Stimulated activated CD8-positive, alpha-beta memory T cell treated with anti-CD3 and anti-CD28 coated beads, Interleukin-15, amount 100 ng/mL, for 24 hours (primary cell): ENCODE results near the gene KRTAP5-4.
A peak's percentile ranks its signal among the peaks of the same experiment; 100 is the strongest.
"Not testable (repeated sequence)": the region's sequence is repeated elsewhere in the genome, so short reads cannot be mapped to it uniquely, and the experiment has no call there.

ENCODE experiments used
- DNase-seq: peaks from one replicate; pipeline ENCODE4 v3.0.0-alpha.2; 2020; ENCODE audit warnings: low read depth

KRTAP5-4 gene

GRCh38 chr11:1637628-1638027 is 15.7 kb upstream of the KRTAP5-4 start:
- DNase-seq, result no peak

- no peak for DNase-seq
These were observed 14.5 kb upstream of the KRTAP5-4 start for GRCh38 chr11:1636291-1636950.

- no peak for DNase-seq
These were observed 11.9 kb upstream of the KRTAP5-4 start for GRCh38 chr11:1633864-1634263.

GRCh38 chr11:1632053-1632714 is 10.2 kb upstream of the KRTAP5-4 start:
- DNase-seq, result no peak

GRCh38 chr11:1631066-1631568 is 9.2 kb upstream of the KRTAP5-4 start:
- DNase-seq, result no peak

- DNase-seq, result no peak
These were observed 8.3 kb upstream of the KRTAP5-4 start for GRCh38 chr11:1630271-1630670.

GRCh38 chr11:1629326-1630185 is 7.6 kb upstream of the KRTAP5-4 start, which contains the start of gene KRTAP5-5:
Gene KRTAP5-5 (plus strand): TSS chr11:1629775. CDS start chr11:1629841, 66 bp downstream.
- no peak for DNase-seq

- DNase-seq, result peak; percentile 35
These were observed 6.8 kb upstream of the KRTAP5-4 start for GRCh38 chr11:1628506-1629325.

GRCh38 chr11:1625541-1625940 is 3.6 kb upstream of the KRTAP5-4 start:
- DNase-seq, result no peak

- no peak for DNase-seq
These were observed 2.7 kb upstream of the KRTAP5-4 start for GRCh38 chr11:1624621-1625020.

GRCh38 chr11:1623716-1624115 is 1.8 kb upstream of the KRTAP5-4 start:
- DNase-seq, result no peak

- no peak for DNase-seq
These were observed 2.5 kb downstream of the KRTAP5-4 start for GRCh38 chr11:1619449-1619848.

GRCh38 chr11:1618231-1618630 is 3.7 kb downstream of the KRTAP5-4 start:
- DNase-seq, result no peak

- no peak for DNase-seq
These were observed 13.6 kb downstream of the KRTAP5-4 start, which contains the start of gene KRTAP5-3 for GRCh38 chr11:1608363-1608762. Gene KRTAP5-3 (minus strand): TSS chr11:1608463. CDS start chr11:1608385, 78 bp downstream.

GRCh38 chr11:1607901-1608300 is 14.0 kb downstream of the KRTAP5-4 start:
- not testable (repeated sequence) for DNase-seq

GRCh38 chr11:1607156-1607845 is 14.6 kb downstream of the KRTAP5-4 start:
- not testable (repeated sequence) for DNase-seq

GRCh38 chr11:1605923-1606322 is 16.0 kb downstream of the KRTAP5-4 start:
- not testable (repeated sequence) for DNase-seq

- DNase-seq, result no peak
These were observed 17.2 kb downstream of the KRTAP5-4 start for GRCh38 chr11:1604711-1605110.

GRCh38 chr11:1604181-1604580 is 17.8 kb downstream of the KRTAP5-4 start:
- no peak for DNase-seq

GRCh38 chr11:1603629-1604028 is 18.3 kb downstream of the KRTAP5-4 start:
- no peak for DNase-seq

- not testable (repeated sequence) for DNase-seq
These were observed 20.3 kb downstream of the KRTAP5-4 start for GRCh38 chr11:1601663-1602062.
